Raji (cell line): Measurements from ENCODE around the gene PXK.

ENCODE experiments used
- POLR2A ChIP-seq: IDR thresholded peaks from 2 replicates; pipeline ENCODE4 v1.6.1; 2011; ENCODE audit warnings: low read depth, low read length, control low read depth; ENCODE audit not compliant: insufficient read depth

Gene PXK

DNA sequence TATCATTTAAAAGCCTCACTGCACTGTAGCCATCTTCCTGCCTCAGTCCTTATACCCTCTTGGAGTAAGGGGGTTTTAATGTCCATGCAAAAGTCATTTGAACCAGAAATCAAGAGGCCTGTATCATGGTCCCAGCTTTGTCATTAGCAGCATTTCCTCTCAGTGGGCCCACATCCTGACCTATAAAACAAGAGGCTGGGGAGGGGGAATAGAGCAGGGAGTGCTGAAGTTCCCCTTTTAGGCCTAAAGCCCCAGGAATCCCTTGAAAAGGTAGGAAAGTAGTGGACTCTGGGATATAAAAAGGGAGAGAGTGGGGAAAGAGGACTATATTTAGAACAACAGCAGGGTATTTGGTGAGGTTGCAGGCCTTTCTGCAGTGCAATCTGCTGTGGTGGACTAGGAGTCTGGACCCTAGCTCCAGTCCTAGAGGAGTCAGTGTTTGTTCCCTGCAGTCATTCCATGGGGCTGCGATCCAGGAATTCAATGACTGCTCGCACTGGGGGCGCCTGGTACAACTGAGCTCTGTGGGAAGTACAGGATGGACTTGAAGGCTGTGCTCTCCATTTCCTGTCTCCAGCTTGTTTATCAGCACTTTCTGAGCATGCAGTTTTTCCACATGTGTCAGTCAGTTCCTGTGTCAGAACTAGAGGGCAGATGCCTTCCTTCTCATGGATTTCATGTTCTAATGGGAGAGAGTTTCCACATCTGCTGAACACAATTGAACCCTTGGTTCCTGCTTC lies 54.1 kb downstream of the PXK start:
- no peak for TF ChIP-seq POLR2A

DNA sequence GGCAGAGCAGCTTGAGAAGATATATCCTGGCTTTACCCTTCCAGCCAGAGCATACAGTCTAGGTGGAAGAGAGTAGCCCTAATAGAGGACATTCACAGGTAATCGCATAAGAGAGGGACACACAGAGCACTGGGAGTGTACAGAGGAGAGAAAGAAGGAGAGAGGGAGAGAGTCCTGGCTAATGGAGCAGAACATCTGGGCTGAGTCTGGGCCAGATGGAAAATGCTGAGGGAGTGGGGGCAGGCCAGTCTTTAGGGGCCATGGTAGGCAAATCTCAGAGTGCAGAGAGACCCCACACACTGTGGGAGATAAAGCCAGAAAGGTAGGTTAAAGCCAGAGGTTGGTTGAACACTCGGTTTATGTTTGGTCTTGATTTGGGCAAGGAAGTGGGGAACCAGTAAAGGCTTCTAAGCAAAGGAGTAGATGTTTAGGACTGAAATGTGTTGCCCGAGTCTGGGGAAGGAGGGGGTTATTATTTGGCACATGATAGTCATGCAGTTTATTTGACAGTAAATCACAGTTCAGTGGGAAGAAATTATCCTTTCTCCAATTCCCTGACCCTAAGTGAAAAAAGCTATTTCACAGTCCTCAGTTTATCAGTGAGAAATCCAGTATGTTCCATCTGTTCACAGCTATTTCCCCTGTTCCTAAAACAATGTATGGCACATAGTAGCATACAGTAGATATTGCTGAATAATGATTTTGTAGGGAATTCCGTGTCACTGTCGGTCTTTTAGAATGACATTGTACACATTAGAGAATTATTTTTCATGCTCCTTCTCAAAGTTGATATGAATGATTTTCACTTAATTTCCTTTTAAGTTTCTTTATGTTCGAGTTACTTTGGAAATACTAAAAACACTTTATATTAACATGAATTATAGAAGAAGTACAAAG lies 55.2 kb downstream of the PXK start:
- no peak for TF ChIP-seq POLR2A

- no peak for TF ChIP-seq POLR2A
Observed at GRCh38 chr3:58388550-58389091, 55.9 kb downstream of the PXK start.

GRCh38 chr3:58391156-58391865 lies 58.6 kb downstream of the PXK start:
- no peak for TF ChIP-seq POLR2A

- no peak for TF ChIP-seq POLR2A
Observed at GRCh38 chr3:58392181-58392580, 59.5 kb downstream of the PXK start.

- no peak for TF ChIP-seq POLR2A
Observed at GRCh38 chr3:58394339-58394738, 61.6 kb downstream of the PXK start.

- no peak for TF ChIP-seq POLR2A
Observed at GRCh38 chr3:58398669-58399333, 66.1 kb downstream of the PXK start.

DNA sequence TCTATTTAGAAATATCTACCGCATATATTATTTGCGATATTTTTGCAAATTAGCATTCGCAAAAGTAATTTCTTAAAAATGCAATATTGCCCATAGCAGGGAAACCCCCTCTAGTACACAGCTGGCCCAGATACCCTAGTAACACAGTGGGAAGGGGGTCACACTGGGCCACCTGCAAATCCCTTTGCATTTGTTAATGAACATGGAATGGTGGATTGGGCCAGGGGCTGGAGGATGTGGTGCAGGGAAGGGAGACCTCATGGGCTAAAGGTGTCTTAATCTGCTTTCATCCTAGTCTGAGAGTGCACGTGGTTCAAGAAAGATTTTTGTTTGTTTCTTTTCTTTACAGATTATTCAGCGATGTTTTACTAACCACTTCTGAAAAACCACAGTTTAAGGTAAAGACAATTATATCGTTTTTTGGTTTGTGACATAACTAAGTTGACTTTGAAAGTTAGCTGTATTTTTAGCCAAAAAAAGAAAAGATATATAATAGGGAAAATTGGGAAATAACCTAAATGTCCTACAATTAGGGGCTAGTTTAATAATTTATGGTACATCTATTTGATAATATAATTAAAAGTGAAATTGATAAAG lies 70.9 kb downstream of the PXK start:
- no peak for TF ChIP-seq POLR2A

GRCh38 chr3:58404396-58404795 lies 71.7 kb downstream of the PXK start:
- TF ChIP-seq POLR2A: no peak

DNA sequence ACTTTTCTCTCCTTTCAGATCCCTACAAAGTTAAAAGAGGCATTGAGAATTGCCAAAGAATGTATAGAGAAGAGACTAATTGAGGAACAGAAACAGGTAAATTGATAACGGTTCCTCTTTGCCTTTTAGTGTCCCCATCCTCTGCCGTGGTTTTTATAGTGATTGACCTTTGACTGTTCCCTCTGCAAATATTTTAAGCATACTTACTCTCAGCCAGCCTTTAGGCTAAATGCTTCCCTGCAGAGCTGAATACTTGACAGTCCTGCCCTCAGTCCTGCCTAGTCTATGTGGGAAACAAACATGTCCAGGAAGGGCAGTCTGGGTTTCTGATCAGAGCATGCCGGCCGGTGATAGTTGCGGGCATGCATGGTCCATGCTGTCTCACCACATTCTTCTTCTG lies 76.2 kb downstream of the PXK start:
- TF ChIP-seq POLR2A: no peak

- TF ChIP-seq POLR2A: no peak
Observed at GRCh38 chr3:58409663-58410062, 77.0 kb downstream of the PXK start.

DNA sequence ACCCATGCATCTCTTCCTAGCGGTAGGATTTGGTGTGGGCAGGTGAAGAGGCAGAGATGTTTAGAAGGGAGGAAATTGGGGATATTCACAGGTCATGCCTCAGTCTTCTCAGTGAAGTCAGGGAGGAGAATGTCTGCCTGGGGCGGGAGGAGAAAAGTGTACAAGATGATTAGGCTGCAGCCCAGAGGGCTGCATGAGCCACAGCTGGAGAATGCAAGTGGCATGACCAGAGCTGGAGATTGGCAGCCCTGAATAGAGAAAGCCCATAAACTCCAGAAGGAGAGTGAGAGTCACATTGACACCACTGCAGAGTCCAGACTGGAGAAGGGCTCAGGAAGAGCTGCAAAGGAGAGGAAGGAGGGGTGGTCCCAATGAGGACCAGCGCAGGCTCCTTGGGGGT lies 78.3 kb downstream of the PXK start:
- no peak for TF ChIP-seq POLR2A

DNA sequence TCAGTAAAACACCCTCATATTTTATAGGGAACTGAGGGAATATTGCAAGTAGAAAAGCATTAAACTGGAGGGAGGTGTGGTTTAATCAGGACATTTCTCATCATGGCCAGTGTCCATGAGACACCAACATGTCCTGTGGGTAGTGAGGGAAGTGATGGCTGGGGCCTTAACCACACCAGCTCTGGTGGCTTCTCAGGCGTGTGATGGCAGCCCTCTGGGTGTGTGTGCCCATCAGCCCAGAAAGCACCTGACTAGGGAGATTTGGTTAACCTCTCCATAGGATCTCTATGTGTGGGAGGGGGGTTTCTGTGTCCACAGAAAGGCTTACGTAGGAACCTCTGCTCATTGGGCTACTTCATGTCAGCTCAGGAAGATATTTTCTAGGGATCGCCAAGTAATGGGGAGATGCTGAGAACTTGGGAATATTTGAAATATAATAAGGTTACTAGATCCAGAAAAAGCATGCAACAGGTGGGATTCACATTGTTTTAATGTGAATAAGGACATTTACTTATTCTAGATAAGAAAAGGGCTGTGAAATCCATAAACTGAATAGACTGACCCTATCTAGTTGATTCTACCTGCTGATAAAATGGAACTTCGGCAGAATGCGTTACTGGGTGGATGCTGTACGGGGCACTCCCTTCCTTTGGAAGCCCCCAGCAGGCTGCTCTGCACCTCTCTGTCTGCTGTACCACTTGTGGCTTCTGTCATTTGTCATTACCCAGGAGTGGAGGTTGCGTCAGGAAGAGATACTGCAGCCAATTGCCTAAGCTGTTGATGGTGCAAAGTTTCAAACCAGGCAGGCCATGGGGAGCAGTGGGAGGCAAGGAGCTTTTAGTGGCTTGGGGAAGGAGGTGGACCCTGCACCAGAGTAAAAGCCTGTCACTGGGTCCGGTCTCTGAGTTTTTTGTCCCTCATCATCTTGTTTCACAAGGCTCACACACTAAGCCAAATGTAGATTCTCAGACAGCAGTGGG lies 79.4 kb downstream of the PXK start:
- no peak for TF ChIP-seq POLR2A
